ENCODE data around the gene TRIM37.
A peak's percentile ranks its signal among the peaks of the same experiment; 100 is the strongest.
"Not testable (repeated sequence)": the region's sequence is repeated elsewhere in the genome, so short reads cannot be mapped to it uniquely, and the experiment has no call there.

TRIM37 gene

GRCh38 chr17:59106463-59107305 is at the start of gene TRIM37:
Gene TRIM37, minus strand, starts transcription at chr17:59106880. Its CDS starts 419 bp downstream, at chr17:59106461.
- DNase-seq, result peak; percentile 100

GRCh38 chr17:59155439-59156177 is 48.9 kb upstream of the TRIM37 start, which contains the start of gene PRR11:
Gene PRR11, plus strand, starts transcription at chr17:59155746. Its CDS starts 14,007 bp downstream, at chr17:59169753.
- DNase-seq, result peak; percentile 100

- DNase-seq, result peak; percentile 100
Measured at GRCh38 chr17:59154721-59155438, 48.2 kb upstream of the TRIM37 start, which contains the start of gene SKA2. Gene SKA2, minus strand, starts transcription at chr17:59155186. Its CDS starts 23 bp downstream, at chr17:59155163.

- peak; percentile 84 for DNase-seq
Measured at GRCh38 chr17:59154292-59154720, 47.6 kb upstream of the TRIM37 start.

- no peak for DNase-seq
Measured at GRCh38 chr17:59152925-59153324, 46.2 kb upstream of the TRIM37 start.

GRCh38 chr17:59151591-59151990 is 44.9 kb upstream of the TRIM37 start:
- no peak for DNase-seq

GRCh38 chr17:59151006-59151405 is 44.3 kb upstream of the TRIM37 start:
- DNase-seq, result no peak

- DNase-seq, result no peak
Measured at GRCh38 chr17:59149841-59150511, 43.3 kb upstream of the TRIM37 start.

GRCh38 chr17:59149051-59149450 is 42.4 kb upstream of the TRIM37 start:
- DNase-seq, result no peak

- DNase-seq, result no peak
Measured at GRCh38 chr17:59145571-59146096, 39.0 kb upstream of the TRIM37 start.

GRCh38 chr17:59141860-59142259 is 35.2 kb upstream of the TRIM37 start:
- no peak for DNase-seq

- no peak for DNase-seq
Measured at GRCh38 chr17:59139939-59140338, 33.3 kb upstream of the TRIM37 start.

- not testable (repeated sequence) for DNase-seq
Measured at GRCh38 chr17:59138339-59138738, 31.7 kb upstream of the TRIM37 start.

GRCh38 chr17:59131131-59131530 is 24.5 kb upstream of the TRIM37 start:
- no peak for DNase-seq

- DNase-seq, result no peak
Measured at GRCh38 chr17:59129814-59130213, 23.1 kb upstream of the TRIM37 start.

- DNase-seq, result no peak
Measured at GRCh38 chr17:59126809-59127417, 20.2 kb upstream of the TRIM37 start.

- DNase-seq, result no peak
Measured at GRCh38 chr17:59124665-59125064, 18.0 kb upstream of the TRIM37 start.

- DNase-seq, result no peak
Measured at GRCh38 chr17:59121901-59122480, 15.3 kb upstream of the TRIM37 start.

- DNase-seq, result no peak
Measured at GRCh38 chr17:59115474-59115873, 8.8 kb upstream of the TRIM37 start.

- DNase-seq, result no peak
Measured at GRCh38 chr17:59111539-59111938, 4.9 kb upstream of the TRIM37 start.

GRCh38 chr17:59110973-59111372 is 4.3 kb upstream of the TRIM37 start:
- no peak for DNase-seq

Data from NCI-H82 (cell line).